ENCODE results near the gene LRFN4. TPM values are rescaled to one million over a fixed set of nuclear protein-coding genes. Genes with fewer than 3 reads are reported as not detected.

LRFN4 gene
- 0.47 and 0.60 TPM in 2 replicates for polyA plus RNA-seq

DNA sequence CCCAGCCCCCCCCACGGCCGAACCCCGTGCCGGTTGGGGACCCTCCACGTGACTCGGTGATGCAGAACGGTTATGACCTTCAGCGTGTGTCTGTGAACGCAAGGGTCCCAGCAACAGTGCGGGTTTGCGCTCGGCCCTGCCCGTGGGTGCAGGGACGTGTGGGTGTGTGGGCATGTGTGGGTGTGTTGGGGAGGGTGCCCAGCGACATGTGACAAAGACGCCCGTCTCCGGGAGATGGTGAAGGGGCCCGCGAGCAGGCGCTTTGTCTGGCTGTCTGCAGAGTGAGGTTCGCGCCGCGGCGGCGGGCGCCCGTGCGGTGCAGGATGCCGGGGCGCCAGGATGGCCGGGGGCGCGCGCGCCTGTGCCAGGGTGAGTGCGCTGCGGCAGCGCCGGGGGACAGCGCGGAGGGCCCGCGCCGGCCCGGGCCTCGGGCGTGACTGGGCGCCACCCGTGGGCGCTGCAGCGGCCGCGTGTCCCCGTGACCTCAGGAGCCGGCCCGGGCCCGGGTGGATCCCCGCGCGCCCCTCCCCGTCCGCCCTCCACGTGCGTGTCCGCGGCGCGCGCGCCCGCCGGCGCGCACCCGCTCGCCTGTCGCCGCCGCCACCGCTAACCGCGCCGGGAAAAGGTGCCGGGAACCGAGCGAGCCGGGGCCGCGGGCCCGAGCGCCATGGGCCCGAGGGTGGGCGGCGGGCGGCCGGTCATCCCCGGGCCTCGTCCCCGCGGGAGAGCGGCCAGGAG is at the start of gene LRFN4:
Gene LRFN4, plus strand, starts transcription at position 569 of the 738 bp plus-strand sequence. CDS start 681 bp downstream, outside the sequence.

DNA sequence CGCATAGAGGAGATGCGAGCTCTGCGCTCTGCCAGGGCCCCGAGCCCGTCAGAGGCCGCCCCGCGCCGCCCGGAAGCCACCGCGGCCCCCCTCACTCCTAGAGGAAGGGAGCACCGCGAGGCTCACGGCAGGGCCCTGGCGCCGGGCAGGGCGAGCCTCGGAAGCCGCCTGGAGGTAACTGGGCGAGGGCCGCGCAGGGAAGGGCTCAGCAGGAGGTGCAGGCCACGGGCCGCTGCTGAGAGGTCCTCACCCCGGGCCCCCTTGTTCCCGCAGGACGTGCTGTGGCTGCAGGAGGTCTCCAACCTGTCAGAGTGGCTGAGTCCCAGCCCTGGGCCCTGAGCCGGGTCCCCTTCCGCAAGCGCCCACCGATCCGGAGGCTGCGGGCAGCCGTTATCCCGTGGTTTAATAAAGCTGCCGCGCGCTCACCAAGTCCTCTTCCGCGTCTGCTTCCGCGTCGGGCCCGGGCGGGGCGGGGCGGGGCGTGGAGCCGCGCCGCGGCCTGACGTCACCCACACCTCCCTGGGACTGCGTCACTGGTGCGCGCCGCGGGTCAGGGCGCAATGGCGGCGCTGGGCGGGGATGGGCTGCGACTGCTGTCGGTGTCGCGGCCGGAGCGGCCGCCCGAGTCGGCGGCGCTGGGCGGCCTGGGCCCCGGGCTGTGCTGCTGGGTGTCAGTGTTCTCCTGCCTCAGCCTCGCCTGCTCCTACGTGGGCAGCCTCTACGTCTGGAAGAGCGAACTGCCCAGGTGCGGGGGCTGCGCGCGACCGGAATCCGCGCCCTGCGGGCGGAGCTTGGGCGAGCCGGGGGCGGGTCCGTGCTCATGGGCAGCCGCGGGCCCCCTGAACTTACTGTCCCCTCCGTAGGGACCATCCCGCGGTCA is 13.7 kb upstream of the LRFN4 start, which contains the start of gene RCE1:
Gene RCE1, plus strand, starts transcription at position 546 of the 880 bp plus-strand sequence. Its CDS starts 15 bp downstream, at position 561.

Other genes with a start within 250 kb of the LRFN4 start
- 8.6 and 17.6 TPM in 2 replicates for gene RBM14, start 240.4 kb upstream of the LRFN4 start, polyA plus RNA-seq
- 45.8 and 61.8 TPM in 2 replicates for gene RBM4, start 218.4 kb upstream of the LRFN4 start, polyA plus RNA-seq
- 16.2 and 17.1 TPM in 2 replicates for gene RBM4B, start 179.2 kb upstream of the LRFN4 start, polyA plus RNA-seq
- 73.2 and 78.9 TPM in 2 replicates for gene SPTBN2, start 127.8 kb upstream of the LRFN4 start, polyA plus RNA-seq
- gene RCE1, start 13.6 kb upstream of the LRFN4 start, polyA plus RNA-seq: 3.7 and 8.7 TPM in 2 replicates
- gene PC, start 101.3 kb downstream of the LRFN4 start, polyA plus RNA-seq: 6.6 and 10.7 TPM in 2 replicates
- not detected in 2 replicates for gene C11orf86, start 118.2 kb downstream of the LRFN4 start, polyA plus RNA-seq
- 3.3 and 3.8 TPM in 2 replicates for gene SYT12, start 166.1 kb downstream of the LRFN4 start, polyA plus RNA-seq
- gene RHOD, start 199.8 kb downstream of the LRFN4 start, polyA plus RNA-seq: not detected in 2 replicates